ENCODE measurements around the gene RFPL4A.
"Not testable (repeated sequence)": the region's sequence is repeated elsewhere in the genome, so short reads cannot be mapped to it uniquely, and the experiment has no call there.

Gene RFPL4A

DNA sequence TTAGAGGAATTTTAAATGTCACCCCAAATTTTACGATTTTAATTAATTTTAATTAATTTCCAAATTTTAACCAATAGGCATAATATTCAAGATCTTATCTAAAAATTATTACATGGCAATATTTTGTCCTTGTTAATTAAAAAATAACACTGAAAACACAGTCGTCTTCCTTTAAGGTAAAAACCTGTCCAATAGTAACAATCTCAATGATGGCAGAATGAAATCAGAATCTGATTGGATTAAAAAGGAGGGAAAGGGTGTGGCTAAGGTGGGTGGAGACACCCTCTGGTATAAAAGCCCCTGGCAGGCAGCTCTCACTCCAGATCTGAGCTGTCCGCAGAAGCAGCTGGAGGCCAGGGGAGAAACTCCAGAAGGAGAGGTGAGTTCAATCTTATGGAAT, at the start of gene RFPL4A:
Gene RFPL4A (plus strand): TSS at position 301 of the 400 bp plus-strand sequence. CDS start 2,704 bp downstream, outside the sequence.
- not testable (repeated sequence) for DNase-seq

DNA sequence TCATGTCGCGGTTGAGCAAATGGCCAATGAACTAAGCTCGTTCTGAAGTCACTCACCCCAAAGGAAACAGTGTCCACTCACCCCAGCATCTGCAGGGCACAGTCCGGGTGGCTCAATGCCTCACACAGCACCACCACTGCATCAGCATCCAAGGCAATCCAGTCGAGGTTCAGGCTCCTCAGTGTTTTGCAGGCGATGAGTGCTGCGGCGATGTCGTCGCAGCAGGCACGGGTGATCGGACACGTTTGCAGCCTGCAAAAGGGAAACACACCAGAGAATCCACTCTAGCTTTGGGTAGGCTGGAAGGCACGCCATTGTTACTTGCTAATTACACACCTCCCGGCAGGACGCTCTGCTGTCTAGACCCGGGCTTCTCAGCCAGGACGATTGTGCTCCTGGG, 47.2 kb upstream of the RFPL4A start:
- DNase-seq: no peak

DNA sequence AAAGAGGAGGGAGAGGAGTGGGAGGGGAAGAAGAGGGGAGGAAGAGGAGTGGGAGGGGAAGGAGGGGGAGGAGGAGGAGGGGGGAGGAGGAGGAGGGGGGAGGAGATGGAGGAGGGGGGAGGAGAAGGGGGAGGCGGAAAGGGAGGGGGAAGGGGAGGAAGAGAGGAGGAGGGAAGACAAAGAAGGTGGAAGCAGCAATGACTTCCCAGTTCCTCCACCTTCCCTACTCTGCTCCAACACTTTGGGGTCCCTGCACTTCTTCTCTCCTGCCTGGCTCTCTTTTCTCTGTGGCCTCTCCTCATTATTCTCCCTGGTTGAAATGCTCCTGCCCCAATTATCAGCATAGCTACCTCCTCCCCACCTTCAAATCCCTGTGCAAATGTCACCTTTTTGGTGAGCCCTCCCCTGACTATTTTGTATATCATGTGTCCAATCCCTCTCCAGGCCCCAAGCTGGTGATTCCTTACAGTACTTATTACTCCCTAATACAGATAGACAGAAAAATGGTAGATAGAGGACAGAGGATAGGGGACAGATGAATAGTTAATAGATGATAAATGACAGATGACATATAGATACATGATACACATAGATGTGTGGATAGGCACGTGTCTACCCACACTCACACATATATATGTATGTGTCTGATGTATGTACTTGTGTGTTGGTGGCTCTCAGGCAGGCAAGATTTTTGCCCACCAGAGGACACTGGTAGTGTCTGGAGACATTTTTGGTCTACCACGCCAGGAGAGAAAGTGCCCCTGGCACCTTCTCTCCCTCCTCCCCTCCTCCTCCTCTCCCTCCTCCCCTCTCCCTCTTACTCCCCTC, 45.9 kb upstream of the RFPL4A start:
- DNase-seq: no peak

DNA sequence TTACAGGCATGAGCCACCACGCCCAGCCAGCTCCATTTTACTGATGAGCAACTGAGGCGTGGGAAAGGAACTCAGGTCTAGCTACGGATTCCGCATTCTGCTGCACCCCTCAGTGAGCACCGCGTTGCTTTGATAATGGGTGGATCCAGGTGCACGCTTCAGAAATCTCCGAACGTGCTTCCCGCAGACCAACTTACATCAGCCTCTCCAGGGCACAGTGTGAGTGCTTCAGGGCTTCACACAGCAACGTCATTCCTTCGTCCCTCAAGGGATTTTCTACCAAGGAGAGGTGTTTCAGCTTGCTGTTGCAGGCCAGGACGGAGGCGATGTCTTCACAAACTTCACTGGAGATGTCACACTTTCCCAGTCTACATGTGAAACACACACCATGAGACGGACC, 42.4 kb upstream of the RFPL4A start:
- no peak for DNase-seq

DNA sequence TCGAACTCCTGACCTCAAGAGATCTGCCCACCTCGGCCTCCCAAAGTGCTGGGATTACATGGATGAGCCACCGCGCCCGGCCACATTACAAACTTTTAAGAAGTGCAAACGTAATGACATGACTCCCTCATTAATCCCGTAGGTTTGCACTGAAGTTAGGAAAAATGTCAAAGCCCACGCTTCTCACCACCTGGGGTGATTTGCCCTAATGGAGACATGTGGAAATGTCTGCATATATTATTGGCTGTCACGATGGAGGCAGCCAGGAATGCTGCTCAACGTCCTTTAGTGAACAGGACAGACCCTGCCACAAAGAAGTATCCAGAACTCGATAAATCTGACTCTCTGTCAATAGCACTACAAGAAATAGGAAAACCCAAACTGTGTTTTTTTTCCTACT, 41.6 kb upstream of the RFPL4A start:
- no peak for DNase-seq

DNA sequence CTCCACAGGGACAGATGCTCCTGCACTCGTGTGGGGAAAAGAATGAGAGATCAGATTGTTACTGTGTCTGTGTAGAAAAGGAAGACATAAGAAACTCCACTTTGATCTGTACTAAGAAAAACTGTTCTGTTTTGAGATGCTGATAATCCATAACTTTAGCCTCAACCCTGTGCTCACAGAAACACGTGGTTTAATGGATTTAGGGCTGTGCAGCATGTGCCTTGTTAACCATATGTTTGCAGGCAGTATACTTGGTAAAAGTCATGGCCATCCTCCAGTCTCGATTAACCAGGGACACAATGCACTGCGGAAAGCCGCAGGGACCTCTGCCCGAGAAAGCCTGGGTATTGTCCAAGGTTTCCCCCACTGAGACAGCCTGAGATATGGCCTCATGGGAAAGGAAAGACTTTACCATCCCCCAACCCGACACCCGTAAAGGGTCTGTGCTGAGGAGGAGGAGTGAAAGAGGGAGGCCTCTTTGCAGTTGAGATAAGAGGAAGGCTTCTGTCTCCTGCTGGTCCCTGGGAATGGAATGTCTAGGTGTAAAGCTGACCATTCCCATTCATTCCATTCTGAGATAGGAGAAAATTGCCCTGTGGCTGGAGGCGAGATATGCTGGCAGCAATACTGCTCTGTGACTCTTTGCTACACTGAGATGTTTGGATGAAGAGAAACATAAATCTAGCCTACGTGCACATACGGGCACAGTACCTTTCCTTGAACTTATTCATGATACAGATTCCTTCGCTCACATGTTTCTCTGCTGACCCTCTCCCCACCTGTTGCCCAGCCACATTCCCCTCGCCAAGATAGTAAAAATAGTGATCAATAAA, 40.8 kb upstream of the RFPL4A start:
- not testable (repeated sequence) for DNase-seq

DNA sequence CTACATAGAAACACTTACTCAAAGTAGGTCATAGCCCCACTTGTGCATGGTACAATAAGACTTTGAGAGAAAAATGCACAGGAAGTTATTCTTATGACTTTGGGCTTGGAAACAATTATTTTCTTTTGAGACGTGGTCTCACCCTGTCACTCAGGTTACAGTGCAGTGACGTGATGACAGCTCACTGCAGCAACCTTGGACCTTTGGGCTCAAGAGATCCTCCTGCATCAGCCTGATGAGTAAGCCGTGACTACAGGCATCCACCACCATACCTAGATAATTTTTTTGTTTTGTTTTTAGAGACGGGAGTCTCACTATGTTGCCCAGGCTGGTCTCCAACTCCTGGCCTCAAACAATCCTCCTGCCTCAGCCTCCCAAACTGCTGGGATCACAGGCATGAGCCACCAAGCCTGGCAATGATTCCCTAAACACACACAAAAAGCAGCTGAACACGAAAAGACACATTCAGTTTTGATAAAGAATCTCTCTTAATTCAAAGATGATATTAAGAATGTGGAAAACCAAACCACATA, 38.6 kb upstream of the RFPL4A start:
- no peak for DNase-seq

DNA sequence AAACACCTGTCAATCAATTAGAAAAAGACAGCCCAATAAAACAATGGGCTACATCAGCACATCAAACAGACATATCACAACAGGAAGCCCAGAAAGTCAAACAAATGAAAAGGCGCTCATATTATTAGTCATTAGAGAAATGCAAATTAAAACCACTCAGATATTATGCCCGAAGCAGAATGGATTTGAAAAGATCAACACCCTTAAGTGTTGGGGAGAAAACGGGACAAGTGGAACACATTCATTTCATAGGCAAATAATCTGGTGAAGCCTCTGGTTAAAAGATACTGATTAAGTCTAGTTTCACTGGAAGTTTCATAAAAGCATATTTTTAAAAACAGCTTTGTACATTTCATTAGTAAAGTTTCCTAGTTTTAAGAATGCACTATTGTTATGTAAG, 38.1 kb upstream of the RFPL4A start:
- DNase-seq: no peak

DNA sequence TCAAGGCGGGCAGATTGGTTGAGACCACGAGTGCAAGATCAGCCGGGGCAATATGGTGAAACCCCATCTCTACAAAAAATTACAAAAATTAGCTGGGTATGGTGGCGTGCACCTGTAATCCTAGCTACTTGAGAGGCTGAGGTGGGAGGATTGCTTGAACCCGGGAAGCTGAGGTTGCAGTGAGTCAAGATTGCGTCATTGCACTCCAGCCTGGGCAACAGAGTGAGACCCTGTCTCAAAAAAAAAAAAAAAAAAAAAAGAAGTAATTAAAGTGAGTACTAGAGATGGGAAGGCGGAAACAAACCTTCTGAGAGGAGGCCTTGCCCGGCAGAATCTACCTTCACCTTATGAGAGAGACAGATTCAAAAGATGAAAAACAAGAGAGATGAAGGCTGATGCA, 35.4 kb upstream of the RFPL4A start:
- DNase-seq: no peak

DNA sequence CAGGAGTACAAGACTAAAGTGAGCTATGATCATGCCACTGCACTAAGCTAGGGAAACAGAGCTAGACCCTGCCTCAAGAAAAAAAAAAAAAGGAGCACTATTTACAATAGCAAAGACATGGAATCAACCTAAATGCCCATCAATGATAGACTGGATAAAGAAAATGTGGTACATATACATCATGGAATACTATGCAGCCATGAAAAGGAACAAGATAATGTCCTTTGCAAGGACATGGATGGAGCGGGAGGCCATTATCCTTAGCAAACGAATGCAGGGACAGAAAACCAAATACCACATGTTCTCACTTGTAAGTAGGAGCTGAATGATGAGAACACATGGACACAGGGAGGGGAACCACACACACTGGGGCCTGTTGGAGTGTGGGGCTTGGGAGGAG, 28.5 kb upstream of the RFPL4A start:
- not testable (repeated sequence) for DNase-seq

DNA sequence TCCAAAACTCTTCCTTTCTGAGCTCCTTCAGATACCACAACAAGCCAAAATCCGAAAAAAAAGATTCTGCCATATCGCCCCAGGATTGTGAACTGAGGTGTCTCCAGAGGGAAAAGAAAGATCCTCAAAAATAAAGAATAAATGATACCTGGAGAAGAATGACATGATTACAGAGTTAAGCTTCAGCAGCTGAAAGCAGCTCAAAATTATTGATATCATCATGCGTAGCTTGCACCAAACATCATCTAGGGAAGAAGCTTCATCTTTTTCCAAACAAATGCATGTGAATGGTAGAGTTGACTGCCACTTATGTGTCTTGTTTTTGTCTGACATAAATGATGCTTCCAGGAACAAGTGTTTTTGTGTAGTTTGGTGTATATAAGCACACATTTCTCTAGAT, 20.6 kb upstream of the RFPL4A start, which contains the start of gene NLRP9:
Gene NLRP9 (minus strand): TSS at position 101 of the 400 bp plus-strand sequence. CDS start 28 bp downstream, at position 73.
- DNase-seq: no peak

DNA sequence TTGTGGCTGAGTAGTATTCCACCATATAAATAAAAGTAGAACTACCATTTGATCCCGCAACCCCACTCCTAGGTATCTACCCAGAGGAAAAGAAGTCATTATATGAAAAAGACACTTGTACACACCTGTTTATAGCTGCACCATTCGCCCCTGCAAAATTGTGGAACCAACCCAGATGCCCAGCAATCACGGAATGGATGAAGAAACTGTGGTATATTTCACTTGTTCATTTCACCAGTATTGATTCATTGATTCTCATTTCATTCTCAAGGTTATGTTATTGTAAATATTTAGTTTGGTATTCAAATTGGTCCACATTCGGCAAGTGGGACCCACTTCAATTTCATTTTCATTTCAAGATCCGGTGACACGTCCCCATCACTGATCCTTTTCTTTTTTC, 8.2 kb upstream of the RFPL4A start:
- no peak for DNase-seq

DNA sequence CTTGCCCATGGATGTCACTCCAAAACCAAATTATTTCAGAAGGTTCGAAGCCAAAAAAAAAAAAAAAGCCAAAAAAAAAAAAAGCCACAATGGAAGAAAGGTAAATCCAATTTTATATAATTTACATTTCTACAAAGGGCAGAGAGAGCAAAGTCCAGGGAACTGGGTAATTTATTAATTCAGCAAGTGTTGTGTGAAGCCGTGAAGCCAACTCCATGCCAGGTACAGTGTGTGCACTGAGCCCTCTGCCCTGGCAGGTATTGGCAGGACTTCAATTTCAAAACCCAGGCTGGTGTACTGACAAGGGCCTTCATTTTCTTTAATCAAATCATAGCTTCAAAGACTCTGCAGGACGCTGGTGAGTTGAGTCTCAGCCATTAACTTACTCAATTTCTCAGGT, 5.5 kb upstream of the RFPL4A start:
- DNase-seq: no peak

DNA sequence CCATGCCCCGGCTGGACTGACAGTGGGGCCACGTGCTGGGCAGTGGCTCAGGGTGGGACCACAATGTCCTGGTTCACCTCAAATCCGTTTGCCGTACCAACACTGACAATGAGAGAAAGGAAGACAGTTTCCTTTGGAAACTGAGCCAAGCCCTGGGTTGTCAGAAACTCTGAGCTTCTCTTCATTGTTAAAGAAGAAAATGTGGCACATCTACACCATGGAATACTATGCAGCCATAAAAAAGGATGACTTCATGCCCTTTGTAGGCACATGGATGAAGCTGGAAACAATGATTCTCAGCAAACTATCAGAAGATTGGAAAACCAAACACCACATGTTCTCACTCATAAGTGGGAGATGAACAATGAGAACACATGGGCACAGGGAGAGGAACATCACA, 2.1 kb upstream of the RFPL4A start:
- DNase-seq: not testable (repeated sequence)

DNA sequence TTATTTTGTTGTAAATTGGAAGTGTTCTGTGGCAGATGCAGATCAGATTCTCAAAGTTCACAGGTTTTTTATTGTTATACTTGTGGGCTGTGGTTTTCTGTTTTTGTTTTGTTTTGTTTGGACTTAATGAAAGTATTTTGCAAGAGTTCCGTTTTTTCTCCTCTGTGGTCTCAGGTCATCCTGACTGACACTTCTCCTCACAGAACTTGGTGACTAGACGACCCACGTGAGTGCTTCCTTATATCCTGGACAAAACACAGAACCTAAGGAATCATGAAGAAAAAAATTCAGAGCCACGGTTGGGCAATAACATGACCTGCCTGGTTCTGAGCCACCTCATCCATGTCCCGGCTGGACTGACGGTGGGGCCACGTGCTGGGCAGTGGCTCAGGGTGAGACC, 7.6 kb downstream of the RFPL4A start:
- DNase-seq: no peak

DNA sequence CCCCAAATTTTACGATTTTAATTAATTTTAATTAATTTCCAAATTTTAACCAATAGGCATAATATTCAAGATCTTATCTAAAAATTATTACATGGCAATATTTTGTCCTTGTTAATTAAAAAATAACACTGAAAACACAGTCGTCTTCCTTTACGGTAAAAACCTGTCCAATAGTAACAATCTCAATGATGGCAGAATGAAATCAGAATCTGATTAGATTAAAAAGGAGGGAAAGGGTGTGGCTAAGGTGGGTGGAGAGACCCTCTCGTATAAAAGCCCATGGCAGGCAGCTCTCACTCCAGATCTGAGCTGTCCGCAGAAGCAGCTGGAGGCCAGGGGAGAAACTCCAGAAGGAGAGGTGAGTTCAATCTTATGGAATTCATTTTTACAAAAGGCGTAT, 9.9 kb downstream of the RFPL4A start, which contains the start of gene RFPL4AL1:
Gene RFPL4AL1 (plus strand): TSS at position 301 of the 400 bp plus-strand sequence. CDS start 2,687 bp downstream, outside the sequence.
- DNase-seq: not testable (repeated sequence)

DNA sequence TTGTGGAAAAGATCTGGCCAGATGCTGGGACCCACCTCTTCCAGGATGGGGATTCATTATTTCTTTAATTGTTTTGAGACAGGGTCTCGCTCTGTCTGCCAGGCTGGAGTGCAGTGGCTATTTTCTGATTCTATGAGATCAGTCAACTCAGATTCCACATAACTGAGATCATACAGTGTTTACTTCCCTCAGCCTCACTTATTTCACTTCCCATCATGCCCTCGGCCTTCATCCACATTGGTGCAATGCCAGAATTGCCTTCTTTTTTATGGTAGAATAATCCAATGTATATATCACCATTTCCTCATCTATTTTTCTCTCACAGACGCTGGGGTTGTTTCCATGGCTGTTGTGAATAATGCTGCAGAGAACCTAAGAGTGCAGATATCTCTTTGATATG, 10.7 kb downstream of the RFPL4A start:
- not testable (repeated sequence) for DNase-seq

DNA sequence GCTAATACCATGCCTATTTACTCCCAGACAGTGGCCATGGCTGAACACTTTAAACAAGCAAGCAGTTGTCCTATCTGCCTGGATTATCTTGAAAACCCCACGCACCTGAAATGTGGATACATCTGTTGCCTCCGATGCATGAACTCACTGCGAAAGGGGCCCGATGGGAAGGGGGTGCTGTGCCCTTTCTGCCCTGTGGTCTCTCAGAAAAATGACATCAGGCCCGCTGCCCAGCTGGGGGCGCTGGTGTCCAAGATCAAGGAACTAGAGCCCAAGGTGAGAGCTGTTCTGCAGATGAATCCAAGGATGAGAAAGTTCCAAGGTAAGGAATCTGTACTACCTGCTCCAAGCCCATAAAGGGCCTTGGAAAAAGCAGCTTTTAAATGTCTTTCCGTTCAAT, 18.6 kb downstream of the RFPL4A start:
- no peak for DNase-seq

DNA sequence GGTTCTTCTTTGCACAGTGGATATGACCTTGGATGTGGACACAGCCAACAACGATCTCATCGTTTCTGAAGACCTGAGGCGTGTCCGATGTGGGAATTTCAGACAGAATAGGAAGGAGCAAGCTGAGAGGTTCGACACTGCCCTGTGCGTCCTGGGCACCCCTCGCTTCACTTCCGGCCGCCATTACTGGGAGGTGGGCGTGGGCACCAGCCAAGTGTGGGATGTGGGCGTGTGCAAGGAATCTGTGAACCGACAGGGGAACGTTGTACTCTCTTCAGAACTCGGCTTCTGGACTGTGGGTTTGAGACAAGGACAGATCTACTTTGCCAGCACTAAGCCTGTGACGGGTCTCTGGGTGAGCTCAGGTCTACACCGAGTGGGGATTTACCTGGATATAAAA, 19.4 kb downstream of the RFPL4A start:
- DNase-seq: no peak

DNA sequence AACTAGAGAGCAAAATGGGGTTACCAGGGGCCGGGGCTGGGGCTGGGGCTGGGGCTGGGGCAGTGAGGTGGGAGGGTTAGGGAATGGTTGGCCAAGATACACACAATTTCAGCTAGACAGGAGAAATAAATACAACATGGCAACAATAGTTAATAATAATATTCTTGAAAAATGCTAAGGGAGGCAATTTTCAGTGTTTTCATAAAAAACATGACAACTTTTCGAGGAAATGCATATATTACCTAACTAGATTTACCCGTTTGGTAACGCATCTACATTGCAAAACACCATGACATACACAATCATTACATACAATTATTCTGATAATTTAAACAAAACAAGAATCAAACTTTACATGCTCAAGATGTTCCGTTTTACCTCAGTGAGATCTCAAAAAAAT, 22.2 kb downstream of the RFPL4A start:
- DNase-seq: no peak

DNA sequence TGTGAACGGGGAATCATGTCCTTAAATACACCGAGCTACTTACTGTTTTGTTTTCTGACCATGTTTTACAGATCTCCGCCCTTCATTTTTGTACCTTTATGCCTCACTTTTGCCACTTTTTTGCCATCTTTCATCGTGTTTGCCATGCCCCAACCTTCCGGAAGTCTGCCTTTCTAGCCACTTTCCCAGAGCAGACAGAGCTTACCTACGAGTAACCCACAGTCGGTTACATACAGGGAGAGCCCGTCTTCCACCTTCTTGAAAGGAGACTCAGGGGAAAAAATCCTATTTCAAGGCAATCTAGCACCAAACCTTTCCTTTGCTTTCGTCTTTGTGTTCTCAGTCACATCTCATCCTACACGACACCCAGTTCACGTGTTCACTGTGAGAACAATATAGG, 36.1 kb downstream of the RFPL4A start:
- DNase-seq: no peak

DNA sequence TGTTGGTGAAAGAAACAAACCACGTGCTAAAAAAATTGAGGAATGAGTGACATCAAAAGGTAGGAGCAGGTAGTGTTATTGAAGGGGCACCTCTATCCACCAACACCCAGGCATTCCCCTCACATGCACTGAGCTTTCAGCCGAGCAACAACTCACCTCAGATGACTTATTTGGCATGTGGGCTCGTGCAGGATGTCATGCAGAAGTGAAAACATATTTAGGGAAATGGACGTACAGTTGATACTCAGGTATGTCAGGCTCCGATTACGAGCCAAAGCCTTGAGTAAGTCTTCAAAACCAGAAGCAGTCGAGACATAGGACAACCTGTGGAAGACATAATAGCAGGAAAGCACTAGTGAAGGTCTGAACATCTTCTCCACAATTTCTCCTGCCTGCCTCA, 42.5 kb downstream of the RFPL4A start:
- no peak for DNase-seq

DNA sequence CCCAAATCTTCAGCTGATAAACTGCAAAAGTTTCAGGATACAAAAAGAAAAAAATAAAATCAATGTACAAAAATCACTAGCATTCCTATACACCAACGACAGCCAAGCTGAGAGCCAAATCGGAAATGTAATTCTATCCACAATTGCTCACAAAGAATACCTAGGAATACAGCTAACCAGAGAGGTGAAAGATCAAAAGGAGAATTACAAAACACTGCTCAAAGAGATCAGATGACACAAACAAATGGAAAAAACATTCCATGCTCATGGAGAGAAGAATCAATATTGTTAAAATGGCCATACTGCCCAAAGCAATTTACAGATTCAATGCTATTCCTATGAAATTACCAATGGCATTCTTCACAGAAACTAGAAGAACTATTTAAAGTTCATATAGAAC, 43.4 kb downstream of the RFPL4A start:
- no peak for DNase-seq
